Trophoblast cell (in vitro differentiated cells and primary cell): ENCODE measurements around the gene AQP12A.

Source experiments
- DNase-seq, 2 donors: peaks; one replicate each; pipeline ENCODE4 v3.0.0-alpha.2; 2016
- H2AFZ ChIP-seq: 2 replicates; pipeline ENCODE4 v1.6.1; 2013; ENCODE audit warnings: low read length, moderate library complexity, mild to moderate bottlenecking; ENCODE audit not compliant: insufficient read depth, poor library complexity
- H2AK5ac ChIP-seq: 2 replicates; pipeline ENCODE4 v1.6.1; 2013; ENCODE audit warnings: mild to moderate bottlenecking, low read length
- H2BK120ac ChIP-seq: 2 replicates; pipeline ENCODE4 v1.6.1; 2013; ENCODE audit warnings: low read length, mild to moderate bottlenecking, moderate library complexity; ENCODE audit not compliant: insufficient read depth, poor library complexity
- H2BK12ac ChIP-seq: 2 replicates; pipeline ENCODE4 v1.6.1; 2013; ENCODE audit warnings: mild to moderate bottlenecking, low read length, moderate library complexity
- H2BK5ac ChIP-seq: 2 replicates; pipeline ENCODE4 v1.6.1; 2013; ENCODE audit warnings: low read length, low read depth, moderate library complexity, mild to moderate bottlenecking; ENCODE audit not compliant: poor library complexity
- H3K14ac ChIP-seq: 2 replicates; pipeline ENCODE4 v1.6.1; 2013; ENCODE audit warnings: mild to moderate bottlenecking, low read length
- H3K18ac ChIP-seq: 2 replicates; pipeline ENCODE4 v1.6.1; 2013; ENCODE audit warnings: mild to moderate bottlenecking, low read length
- H3K23ac ChIP-seq: 2 replicates; pipeline ENCODE4 v1.6.1; 2013; ENCODE audit warnings: low read length
- H3K27ac ChIP-seq: 2 replicates; pipeline ENCODE4 v1.5.1; 2013; ENCODE audit warnings: low read depth, mild to moderate bottlenecking, inconsistent platforms, low read length, moderate library complexity
- H3K27me3 ChIP-seq: 2 replicates; pipeline ENCODE4 v1.6.1; 2013; ENCODE audit warnings: inconsistent platforms, mild to moderate bottlenecking, low read length, moderate library complexity; ENCODE audit not compliant: insufficient read depth
- H3K36me3 ChIP-seq, 2 experiments: 1 replicate in 1 of 2; 2 replicates in 1 of 2; pipeline ENCODE4 v1.6.1; 2013; ENCODE audit warnings: low read length in 2 of 2, mild to moderate bottlenecking in 2 of 2, moderate library complexity in 1 of 2; ENCODE audit not compliant: insufficient read depth in 2 of 2, control insufficient read depth in 1 of 2
- H3K4ac ChIP-seq: 2 replicates; pipeline ENCODE4 v1.6.1; 2013; ENCODE audit warnings: low read depth, mild to moderate bottlenecking, low read length, moderate library complexity
- H3K4me1 ChIP-seq, 2 experiments: 1 replicate in 1 of 2; 2 replicates in 1 of 2; pipeline ENCODE4 v1.6.1; 2013; ENCODE audit warnings: low read length in 2 of 2, mild to moderate bottlenecking in 2 of 2, moderate library complexity in 1 of 2; ENCODE audit not compliant: insufficient read depth in 2 of 2, control insufficient read depth in 1 of 2
- H3K4me2 ChIP-seq: 2 replicates; pipeline ENCODE4 v1.6.1; 2013; ENCODE audit warnings: inconsistent platforms, mild to moderate bottlenecking, low read length, moderate library complexity
- H3K4me3 ChIP-seq: 2 replicates; pipeline ENCODE4 v1.5.1; 2013; ENCODE audit warnings: mild to moderate bottlenecking, low read depth, low read length, inconsistent platforms
- H3K79me1 ChIP-seq: one replicate; pipeline ENCODE4 v1.6.1; 2013; ENCODE audit warnings: low read length
- H3K79me2 ChIP-seq: 2 replicates; pipeline ENCODE4 v1.6.1; 2013; ENCODE audit warnings: low read length, mild to moderate bottlenecking; ENCODE audit not compliant: control insufficient read depth, insufficient read depth, poor library complexity
- H3K9ac ChIP-seq: 2 replicates; pipeline ENCODE4 v1.6.1; 2013; ENCODE audit warnings: mild to moderate bottlenecking, low read length
- H3K9me3 ChIP-seq: 2 replicates; pipeline ENCODE4 v1.6.1; 2013; ENCODE audit warnings: low read depth, mild to moderate bottlenecking, control low read depth, inconsistent platforms, low read length; ENCODE audit not compliant: insufficient read depth
- H4K12ac ChIP-seq: 2 replicates; pipeline ENCODE4 v1.6.1; 2013; ENCODE audit warnings: low read depth, mild to moderate bottlenecking, low read length, moderate library complexity
- H4K8ac ChIP-seq: 2 replicates; pipeline ENCODE4 v1.6.1; 2013; ENCODE audit warnings: low read depth, mild to moderate bottlenecking, low read length, moderate library complexity
- H4K91ac ChIP-seq: one replicate; pipeline ENCODE4 v1.6.1; 2013; ENCODE audit warnings: low read depth, mild to moderate bottlenecking, low read length, moderate library complexity
- WGBS: extraction: QIAGEN DNeasy Blood & Tissue Kit; methylation state at CpG from one replicate; pipeline ENCODE4 v1.1.7; 2013; ENCODE audit warnings: missing lambda C conversion rate; ENCODE audit not compliant: insufficient read length, insufficient coverage; ENCODE audit errors: extremely low coverage; 5-methylcytosine and 5-hydroxymethylcytosine counted together

Gene AQP12A

GRCh38 chr2:240712121-240712520, 20.5 kb downstream of the AQP12A start:
- H4K8ac ChIP-seq = no peak overlapping the region
- no peak for DNase-seq
- no peak overlapping the region for H2BK120ac ChIP-seq
- no peak overlapping the region for H3K9ac ChIP-seq
- H3K4me3 ChIP-seq = no peak overlapping the region
- H3K27ac ChIP-seq = no peak overlapping the region
- no peak overlapping the region for H2BK5ac ChIP-seq
- no peak overlapping the region for H3K4me2 ChIP-seq
- H3K27me3 ChIP-seq = no peaks in the 10 kb centered on the region
- no peaks in the 10 kb centered on the region for H3K79me1 ChIP-seq
- H3K79me2 ChIP-seq = no peaks in the 10 kb centered on the region
- H2AK5ac ChIP-seq = no peak overlapping the region
- no peak overlapping the region for H3K4ac ChIP-seq
- H3K18ac ChIP-seq = no peak overlapping the region
- H3K14ac ChIP-seq = no peak overlapping the region
- H4K12ac ChIP-seq = no peak overlapping the region
- no peak overlapping the region for H4K91ac ChIP-seq
- H2AFZ ChIP-seq = no peak overlapping the region
- no peaks in the 10 kb centered on the region for H3K36me3 ChIP-seq
- H2BK12ac ChIP-seq = no peak overlapping the region
- H3K23ac ChIP-seq = no peak overlapping the region
- no peaks in the 10 kb centered on the region for H3K4me1 ChIP-seq
- no CpG with 5 or more reads among the region's 9 CpGs for WGBS
- no peaks in the 10 kb centered on the region for H3K9me3 ChIP-seq

GRCh38 chr2:240713071-240713927, 21.6 kb downstream of the AQP12A start:
- Histone ChIP-seq H3K36me3 (no peaks in the 10 kb centered on the region), H3K79me1 (no peaks in the 10 kb centered on the region), H3K9me3 (no peaks in the 10 kb centered on the region), H2BK120ac (no peak overlapping the region), H3K9ac (no peak overlapping the region), H4K8ac (no peak overlapping the region), H3K79me2 (no peaks in the 10 kb centered on the region), H3K27ac (no peak overlapping the region), H2BK5ac (no peak overlapping the region), H3K14ac (no peak overlapping the region), H3K4me3 (no peak overlapping the region), H4K12ac (no peak overlapping the region), H2AK5ac (no peak overlapping the region), H3K27me3 (no peaks in the 10 kb centered on the region), H2AFZ (no peak overlapping the region), H2BK12ac (no peak overlapping the region), H3K4me1 (no peaks in the 10 kb centered on the region), H3K4me2 (no peak overlapping the region), H3K18ac (no peak overlapping the region), H3K4ac (no peak overlapping the region), H4K91ac (no peak overlapping the region), H3K23ac (no peak overlapping the region)
- WGBS = no CpG with 5 or more reads among the region's 25 CpGs
- DNase-seq = no peak

GRCh38 chr2:240713928-240714746, 22.5 kb downstream of the AQP12A start:
- Histone ChIP-seq H4K91ac (no peak overlapping the region), H2BK120ac (no peak overlapping the region), H3K79me1 (no peaks in the 10 kb centered on the region), H2BK5ac (no peak overlapping the region), H3K14ac (no peak overlapping the region), H3K36me3 (no peaks in the 10 kb centered on the region), H4K12ac (no peak overlapping the region), H3K4me3 (no peak overlapping the region), H3K4me2 (no peak overlapping the region), H3K4ac (no peak overlapping the region), H3K9ac (no peak overlapping the region), H3K4me1 (no peaks in the 10 kb centered on the region), H2AFZ (no peak overlapping the region), H2AK5ac (no peak overlapping the region), H3K18ac (no peak overlapping the region), H3K23ac (no peak overlapping the region), H4K8ac (no peak overlapping the region), H2BK12ac (no peak overlapping the region), H3K27ac (no peak overlapping the region), H3K79me2 (no peaks in the 10 kb centered on the region), H3K9me3 (no peaks in the 10 kb centered on the region), H3K27me3 (no peaks in the 10 kb centered on the region)
- DNase-seq = no peak
- WGBS = no CpG with 5 or more reads among the region's 26 CpGs

GRCh38 chr2:240714747-240715725, 23.4 kb downstream of the AQP12A start:
- no peak overlapping the region for H3K4ac ChIP-seq
- DNase-seq = no peak
- no peaks in the 10 kb centered on the region for H3K9me3 ChIP-seq
- H2BK12ac ChIP-seq = no peak overlapping the region
- H4K91ac ChIP-seq = no peak overlapping the region
- no peak overlapping the region for H2BK5ac ChIP-seq
- no peak overlapping the region for H3K9ac ChIP-seq
- no peak overlapping the region for H2AK5ac ChIP-seq
- no peaks in the 10 kb centered on the region for H3K36me3 ChIP-seq
- H3K27ac ChIP-seq = no peak overlapping the region
- no peak overlapping the region for H3K23ac ChIP-seq
- H3K4me1 ChIP-seq = no peaks in the 10 kb centered on the region
- no peak overlapping the region for H3K14ac ChIP-seq
- H2AFZ ChIP-seq = no peak overlapping the region
- H3K79me2 ChIP-seq = no peaks in the 10 kb centered on the region
- H4K12ac ChIP-seq = no peak overlapping the region
- no peak overlapping the region for H2BK120ac ChIP-seq
- WGBS = no CpG with 5 or more reads among the region's 23 CpGs
- no peaks in the 10 kb centered on the region for H3K27me3 ChIP-seq
- H4K8ac ChIP-seq = no peak overlapping the region
- no peak overlapping the region for H3K4me2 ChIP-seq
- no peaks in the 10 kb centered on the region for H3K79me1 ChIP-seq
- H3K18ac ChIP-seq = no peak overlapping the region
- no peak overlapping the region for H3K4me3 ChIP-seq
